Neural progenitor cell (in vitro differentiated cells): ENCODE measurements around the gene IQGAP2. TPM values are rescaled to one million over a fixed set of nuclear protein-coding genes. Genes with fewer than 3 reads are reported as not detected.

Source experiments
- DNase-seq: peaks from one replicate; pipeline ENCODE4 v3.0.0-alpha.2; 2016; ENCODE audit warnings: low spot score
- H2AFZ ChIP-seq: fragments of 200-600 bp; sonication (generic); replicated peaks from 2 replicates; pipeline ENCODE4 v1.6.1; 2016; ENCODE audit warnings: antibody characterized with exemption
- H3F3A ChIP-seq: fragments of 200-600 bp; sonication (generic); 2 replicates; pipeline ENCODE4 v1.6.1; 2016; ENCODE audit warnings: antibody characterized with exemption, low read depth
- H3K27ac ChIP-seq: fragments of 200-600 bp; sonication (generic); 2 replicates; pipeline ENCODE4 v1.5.1; 2016; ENCODE audit warnings: mild to moderate bottlenecking
- H3K27me3 ChIP-seq: fragments of 200-600 bp; sonication (generic); 2 replicates; pipeline ENCODE4 v1.6.1; 2016; ENCODE audit warnings: mild to moderate bottlenecking, moderate library complexity
- H3K36me3 ChIP-seq: fragments of 200-600 bp; sonication (generic); 2 replicates; pipeline ENCODE4 v1.5.1; 2016
- H3K4me1 ChIP-seq: fragments of 200-600 bp; sonication (generic); 2 replicates; pipeline ENCODE4 v1.6.1; 2016; ENCODE audit warnings: mixed run types
- H3K4me2 ChIP-seq: fragments of 200-600 bp; sonication (generic); 2 replicates; pipeline ENCODE4 v1.6.1; 2016
- H3K4me3 ChIP-seq: fragments of 200-600 bp; sonication (generic); 2 replicates; pipeline ENCODE4 v1.5.1; 2016
- H3K79me2 ChIP-seq: fragments of 200-600 bp; sonication (generic); 2 replicates; pipeline ENCODE4 v1.6.1; 2016; ENCODE audit warnings: low read depth
- H3K9ac ChIP-seq: fragments of 200-600 bp; sonication (generic); 2 replicates; pipeline ENCODE4 v1.6.1; 2016
- H3K9me3 ChIP-seq: fragments of 200-600 bp; sonication (generic); 2 replicates; pipeline ENCODE4 v1.5.1; 2016; ENCODE audit warnings: low read depth
- H4K20me1 ChIP-seq: fragments of 200-600 bp; sonication (generic); 2 replicates; pipeline ENCODE4 v1.6.1; 2016; ENCODE audit warnings: low read depth
- H3K27ac Mint-ChIP-seq: 3 replicates; pipeline ENCODE4 v1.8.0; 2021; ENCODE audit warnings: mixed read lengths
- H3K27me3 Mint-ChIP-seq: 2 replicates; pipeline ENCODE4 v1.8.0; 2022; ENCODE audit warnings: low read depth, mild to moderate bottlenecking, inconsistent platforms, moderate library complexity, mixed read lengths; ENCODE audit not compliant: insufficient read depth
- H3K36me3 Mint-ChIP-seq: 3 replicates; pipeline ENCODE4 v1.8.0; 2021; ENCODE audit warnings: mixed read lengths
- H3K4me1 Mint-ChIP-seq: 3 replicates; pipeline ENCODE4 v1.8.0; 2021; ENCODE audit warnings: mixed read lengths
- H3K4me3 Mint-ChIP-seq: 3 replicates; pipeline ENCODE4 v1.8.0; 2021; ENCODE audit warnings: mild to moderate bottlenecking, moderate library complexity, mixed read lengths
- H3K9me3 Mint-ChIP-seq: 3 replicates; pipeline ENCODE4 v1.8.0; 2020; ENCODE audit warnings: mixed read lengths
- EZH2 ChIP-seq: fragments of 200-600 bp; sonication (generic); IDR thresholded peaks from 2 replicates; pipeline ENCODE4 v1.6.1; 2017; ENCODE audit warnings: antibody characterized with exemption, mild to moderate bottlenecking, moderate library complexity
- EZH2phosphoT487 ChIP-seq: fragments of 200-600 bp; sonication (generic); IDR thresholded peaks from 2 replicates; pipeline ENCODE4 v1.6.1; 2017; ENCODE audit warnings: antibody characterized with exemption
- total RNA-seq: library from RNA; depleted of rRNA; stranded (reverse); fragments of >200 nt; gene quantifications from 2 replicates; pipeline ENCODE4 v1.2.3, GENCODE V29; 2015; ENCODE audit warnings: low replicate concordance
- TF ChIP-seq, protein P1 (sequence below): fragments of 200-600 bp; sonication (generic); IDR thresholded peaks from 2 replicates; pipeline ENCODE4 v1.5.1; 2017; ENCODE audit warnings: antibody characterized with exemption, mild to moderate bottlenecking

IQGAP2 gene
- total RNA-seq, 1 donor from 2014 or later: 37.7 TPM

GRCh38 chr5:76617229-76617628 lies 214.1 kb downstream of the IQGAP2 start:
- Histone ChIP-seq H4K20me1 (no peaks in the 10 kb centered on the region), H3K36me3 (no peaks in the 10 kb centered on the region), H3K27ac (no peak overlapping the region), H3K4me1 (peaks cover 15% of the 10 kb centered on the region), H3K9me3 (no peaks in the 10 kb centered on the region), H3K4me2 (no peak overlapping the region), H3K79me2 (no peaks in the 10 kb centered on the region), H3K4me3 (no peak overlapping the region), H3K27me3 (no peaks in the 10 kb centered on the region), H3K9ac (no peak overlapping the region), H2AFZ (no peak overlapping the region), H3F3A (no peaks in the 10 kb centered on the region)
- DNase-seq: no peak
- H3K27me3 Mint-ChIP-seq: no peaks in the 10 kb centered on the region
- no peak overlapping the region for H3K27ac Mint-ChIP-seq
- H3K4me1 Mint-ChIP-seq: peaks cover 4% of the 10 kb centered on the region
- no peak for TF ChIP-seq EZH2
- no peak for TF ChIP-seq EZH2phosphoT487
- TF ChIP-seq, protein P1, sequence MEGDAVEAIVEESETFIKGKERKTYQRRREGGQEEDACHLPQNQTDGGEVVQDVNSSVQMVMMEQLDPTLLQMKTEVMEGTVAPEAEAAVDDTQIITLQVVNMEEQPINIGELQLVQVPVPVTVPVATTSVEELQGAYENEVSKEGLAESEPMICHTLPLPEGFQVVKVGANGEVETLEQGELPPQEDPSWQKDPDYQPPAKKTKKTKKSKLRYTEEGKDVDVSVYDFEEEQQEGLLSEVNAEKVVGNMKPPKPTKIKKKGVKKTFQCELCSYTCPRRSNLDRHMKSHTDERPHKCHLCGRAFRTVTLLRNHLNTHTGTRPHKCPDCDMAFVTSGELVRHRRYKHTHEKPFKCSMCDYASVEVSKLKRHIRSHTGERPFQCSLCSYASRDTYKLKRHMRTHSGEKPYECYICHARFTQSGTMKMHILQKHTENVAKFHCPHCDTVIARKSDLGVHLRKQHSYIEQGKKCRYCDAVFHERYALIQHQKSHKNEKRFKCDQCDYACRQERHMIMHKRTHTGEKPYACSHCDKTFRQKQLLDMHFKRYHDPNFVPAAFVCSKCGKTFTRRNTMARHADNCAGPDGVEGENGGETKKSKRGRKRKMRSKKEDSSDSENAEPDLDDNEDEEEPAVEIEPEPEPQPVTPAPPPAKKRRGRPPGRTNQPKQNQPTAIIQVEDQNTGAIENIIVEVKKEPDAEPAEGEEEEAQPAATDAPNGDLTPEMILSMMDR: no peak
- no peak overlapping the region for H3K4me3 Mint-ChIP-seq
- no peaks in the 10 kb centered on the region for H3K9me3 Mint-ChIP-seq
- peaks cover 7% of the 10 kb centered on the region for H3K36me3 Mint-ChIP-seq

DNA sequence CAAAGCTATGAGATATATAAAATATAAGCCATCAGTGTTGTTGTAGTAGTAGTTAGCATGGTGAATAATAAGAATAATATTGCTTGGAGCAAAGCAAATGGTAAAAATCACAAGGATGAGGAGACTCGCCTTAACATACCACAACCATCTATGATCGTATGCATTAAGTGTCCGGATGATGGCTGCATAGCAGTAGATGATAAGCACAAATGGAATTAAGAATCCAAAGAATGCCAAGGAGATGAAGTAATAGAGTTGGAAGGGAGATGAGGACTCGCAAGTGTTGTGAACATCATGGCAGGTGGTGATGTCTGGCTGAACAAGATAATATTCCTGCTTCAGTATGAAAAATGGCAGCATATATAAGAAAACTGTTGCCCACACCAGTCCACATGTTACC lies 214.6 kb downstream of the IQGAP2 start:
- H3K27ac Mint-ChIP-seq: no peak overlapping the region
- no peak overlapping the region for H2AFZ ChIP-seq
- H3K27me3 ChIP-seq: no peaks in the 10 kb centered on the region
- no peak overlapping the region for H3K9ac ChIP-seq
- peaks cover 7% of the 10 kb centered on the region for H3K36me3 Mint-ChIP-seq
- no peak overlapping the region for H3K4me2 ChIP-seq
- no peak overlapping the region for H3K4me3 ChIP-seq
- TF ChIP-seq EZH2phosphoT487: no peak
- TF ChIP-seq, protein P1: no peak
- TF ChIP-seq EZH2: no peak
- no peaks in the 10 kb centered on the region for H3K9me3 ChIP-seq
- no peaks in the 10 kb centered on the region for H3K79me2 ChIP-seq
- H4K20me1 ChIP-seq: no peaks in the 10 kb centered on the region
- no peak for DNase-seq
- no peak overlapping the region for H3K27ac ChIP-seq
- H3K9me3 Mint-ChIP-seq: no peaks in the 10 kb centered on the region
- peaks cover 1% of the 10 kb centered on the region for H3F3A ChIP-seq
- H3K27me3 Mint-ChIP-seq: no peaks in the 10 kb centered on the region
- H3K4me3 Mint-ChIP-seq: no peak overlapping the region
- peaks cover 7% of the 10 kb centered on the region for H3K4me1 Mint-ChIP-seq
- peaks cover 19% of the 10 kb centered on the region for H3K4me1 ChIP-seq
- H3K36me3 ChIP-seq: no peaks in the 10 kb centered on the region

- Histone ChIP-seq H3K27me3 (no peaks in the 10 kb centered on the region), H3K9me3 (no peaks in the 10 kb centered on the region), H3K79me2 (no peaks in the 10 kb centered on the region), H4K20me1 (no peaks in the 10 kb centered on the region), H2AFZ (no peak overlapping the region), H3K4me2 (no peak overlapping the region), H3K9ac (no peak overlapping the region), H3F3A (peaks cover 6% of the 10 kb centered on the region), H3K4me3 (no peak overlapping the region), H3K36me3 (no peaks in the 10 kb centered on the region), H3K4me1 (peaks cover 30% of the 10 kb centered on the region), H3K27ac (no peak overlapping the region)
- H3K9me3 Mint-ChIP-seq: no peaks in the 10 kb centered on the region
- TF ChIP-seq, protein P1: no peak
- TF ChIP-seq EZH2 (no peak), EZH2phosphoT487 (no peak)
- H3K27me3 Mint-ChIP-seq: no peaks in the 10 kb centered on the region
- H3K27ac Mint-ChIP-seq: no peak overlapping the region
- H3K4me3 Mint-ChIP-seq: no peak overlapping the region
- peaks cover 6% of the 10 kb centered on the region for H3K36me3 Mint-ChIP-seq
- peaks cover 16% of the 10 kb centered on the region for H3K4me1 Mint-ChIP-seq
- no peak for DNase-seq
Observed at GRCh38 chr5:76620166-76620565, 217.1 kb downstream of the IQGAP2 start.
